Measurements from ENCODE around the gene RTF1.

- no peak for TF ChIP-seq POLR2A (IDR thresholded peaks at IDR 0.05; ENCODE audit: low read depth, low read length)
- TF ChIP-seq POLR2AphosphoS5 (IDR thresholded peaks at IDR 0.05; ENCODE audit: low read depth, low read length) = no peak
- no peak for TF ChIP-seq TAF1 (IDR thresholded peaks at IDR 0.05; ENCODE audit: low read depth, low read length)
- TF ChIP-seq POU2F2 (IDR thresholded peaks at IDR 0.05; ENCODE audit: low read depth, low read length) = no peak
- no peak for TF ChIP-seq PAX5 (IDR thresholded peaks at IDR 0.05; ENCODE audit: insufficient read depth, low read length, severe bottlenecking)
- TF ChIP-seq SPI1 (IDR thresholded peaks at IDR 0.05; ENCODE audit: low read depth, low read length) = no peak
These were observed 57.5 kb downstream of the RTF1 start for GRCh38 chr15:41474436-41474835.
